Measurements from ENCODE around the gene ARHGAP29.

The ARHGAP29 gene

GRCh38 chr1:94235189-94236012 lies 2.0 kb downstream of the ARHGAP29 start:
- DNase-seq, result no peak

GRCh38 chr1:94234615-94235014 lies 2.8 kb downstream of the ARHGAP29 start:
- DNase-seq, result no peak

GRCh38 chr1:94231746-94232145 lies 5.6 kb downstream of the ARHGAP29 start:
- no peak for DNase-seq

- no peak for DNase-seq
These were observed 6.5 kb downstream of the ARHGAP29 start for GRCh38 chr1:94230920-94231319.

- no peak for DNase-seq
These were observed 8.6 kb downstream of the ARHGAP29 start for GRCh38 chr1:94228640-94229375.

- no peak for DNase-seq
These were observed 9.8 kb downstream of the ARHGAP29 start for GRCh38 chr1:94227624-94228023.

- DNase-seq, result no peak
These were observed 11.5 kb downstream of the ARHGAP29 start for GRCh38 chr1:94225845-94226244.

- DNase-seq, result no peak
These were observed 19.1 kb downstream of the ARHGAP29 start for GRCh38 chr1:94218332-94218731.

- DNase-seq, result no peak
These were observed 21.4 kb downstream of the ARHGAP29 start for GRCh38 chr1:94215955-94216354.

- no peak for DNase-seq
These were observed 27.4 kb downstream of the ARHGAP29 start for GRCh38 chr1:94209982-94210381.

- no peak for DNase-seq
These were observed 28.0 kb downstream of the ARHGAP29 start for GRCh38 chr1:94209425-94209824.

GRCh38 chr1:94207695-94208094 lies 29.7 kb downstream of the ARHGAP29 start:
- no peak for DNase-seq

- DNase-seq, result no peak
These were observed 31.7 kb downstream of the ARHGAP29 start for GRCh38 chr1:94205639-94206038.

GRCh38 chr1:94202241-94202640 lies 35.1 kb downstream of the ARHGAP29 start:
- DNase-seq, result no peak

- no peak for DNase-seq
These were observed 38.0 kb downstream of the ARHGAP29 start for GRCh38 chr1:94199398-94199797.

GRCh38 chr1:94194079-94194865 lies 43.1 kb downstream of the ARHGAP29 start:
- DNase-seq, result no peak

- no peak for DNase-seq
These were observed 44.3 kb downstream of the ARHGAP29 start for GRCh38 chr1:94193128-94193527.

GRCh38 chr1:94191216-94191615 lies 46.2 kb downstream of the ARHGAP29 start:
- DNase-seq, result no peak

GRCh38 chr1:94186946-94187345 lies 50.4 kb downstream of the ARHGAP29 start:
- DNase-seq, result no peak

GRCh38 chr1:94183197-94183815 lies 54.1 kb downstream of the ARHGAP29 start:
- no peak for DNase-seq

GRCh38 chr1:94182191-94182590 lies 55.2 kb downstream of the ARHGAP29 start:
- DNase-seq, result no peak

- no peak for DNase-seq
These were observed 56.7 kb downstream of the ARHGAP29 start for GRCh38 chr1:94180650-94181049.

GRCh38 chr1:94178901-94179300 lies 58.5 kb downstream of the ARHGAP29 start:
- no peak for DNase-seq

All from right forelimb (tissue), 1 donor.